Measurements from ENCODE around the gene EMX1. TPM values are rescaled to one million over a fixed set of nuclear protein-coding genes. Genes with fewer than 3 reads are reported as not detected.
A peak's percentile ranks its signal among the peaks of the same experiment; 100 is the strongest.

The EMX1 gene
- total and polyA plus RNA-seq, 5 experiments from 2014 or later: not detected

- ATAC-seq (no peak), DNase-seq (no peak)
- Mint-ChIP-seq H3K9me3 (no peaks in the 10 kb centered on the region), H3K27me3 (no peaks in the 10 kb centered on the region), H3K4me3 (no peak overlapping the region), H3K36me3 (peaks cover 0 to 5% (median 0%) of the 10 kb centered on the region in 3 donors), H3K4me1 (peaks cover 0 to 4% (median 0%) of the 10 kb centered on the region in 4 donors), H3K27ac (peak overlapping the region in 1 of 10 donors; percentile 53)
- POLR2A ChIA-PET: no interaction called here
These were observed 25.6 kb downstream of the EMX1 start for GRCh38 chr2:72942881-72943418.

GRCh38 chr2:72943540-72944395 lies 26.4 kb downstream of the EMX1 start:
- Mint-ChIP-seq H3K27ac (no peak overlapping the region), H3K4me3 (no peak overlapping the region), H3K27me3 (no peaks in the 10 kb centered on the region), H3K4me1 (peaks cover 0 to 7% (median 0%) of the 10 kb centered on the region in 4 donors), H3K9me3 (no peaks in the 10 kb centered on the region), H3K36me3 (peaks cover 0 to 5% (median 0%) of the 10 kb centered on the region in 3 donors)
- ATAC-seq (no peak), DNase-seq (no peak)
- POLR2A ChIA-PET: no interaction called here

GRCh38 chr2:72944804-72945449 lies 27.6 kb downstream of the EMX1 start:
- Mint-ChIP-seq H3K9me3 (no peaks in the 10 kb centered on the region), H3K36me3 (peaks cover 0 to 5% (median 0%) of the 10 kb centered on the region in 3 donors), H3K4me3 (no peak overlapping the region), H3K27me3 (no peaks in the 10 kb centered on the region), H3K4me1 (peaks cover 0 to 9% (median 0%) of the 10 kb centered on the region in 4 donors), H3K27ac (peak overlapping the region in 2 of 10 donors; percentile 45 to 82)
- POLR2A ChIA-PET: no interaction called here
- ATAC-seq (no peak), DNase-seq (no peak)

- Mint-ChIP-seq H3K27ac (peak overlapping the region in 3 of 10 donors; percentile 45 to 82 (median 52)), H3K27me3 (no peaks in the 10 kb centered on the region), H3K4me1 (peaks cover 0 to 7% (median 0%) of the 10 kb centered on the region in 4 donors), H3K9me3 (no peaks in the 10 kb centered on the region), H3K4me3 (no peak overlapping the region), H3K36me3 (peaks cover 0 to 5% (median 0%) of the 10 kb centered on the region in 3 donors)
- POLR2A ChIA-PET: no interaction called here
- ATAC-seq: no peak
- no peak for DNase-seq
These were observed 28.2 kb downstream of the EMX1 start for GRCh38 chr2:72945450-72946019.

- DNase-seq (no peak), ATAC-seq (no peak)
- H3K27me3 Mint-ChIP-seq: no peaks in the 10 kb centered on the region
- H3K36me3 Mint-ChIP-seq: peaks cover 0 to 5% (median 0%) of the 10 kb centered on the region in 3 donors
- POLR2A ChIA-PET: no interaction called here
- H3K9me3 Mint-ChIP-seq: no peaks in the 10 kb centered on the region
- H3K4me3 Mint-ChIP-seq: no peak overlapping the region
- H3K27ac Mint-ChIP-seq: peak overlapping the region in 1 of 10 donors; percentile 30
- H3K4me1 Mint-ChIP-seq: peaks cover 0 to 7% (median under 1%) of the 10 kb centered on the region in 4 donors
These were observed 29.1 kb downstream of the EMX1 start for GRCh38 chr2:72946466-72946865.

- Mint-ChIP-seq H3K27me3 (no peaks in the 10 kb centered on the region), H3K4me1 (peaks cover 3 to 9% (median 6%) of the 10 kb centered on the region in 4 donors), H3K4me3 (no peak overlapping the region), H3K9me3 (no peaks in the 10 kb centered on the region), H3K36me3 (peaks cover 0 to 5% (median 0%) of the 10 kb centered on the region in 3 donors), H3K27ac (no peak overlapping the region)
- POLR2A ChIA-PET: no interaction called here
- DNase-seq (no peak), ATAC-seq (no peak)
These were observed 30.9 kb downstream of the EMX1 start for GRCh38 chr2:72947952-72948830.

GRCh38 chr2:72949045-72949444 lies 31.7 kb downstream of the EMX1 start:
- Mint-ChIP-seq H3K4me3 (no peak overlapping the region), H3K27ac (peak overlapping the region in 1 of 10 donors; percentile 29), H3K4me1 (peaks cover 11 to 17% (median 14%) of the 10 kb centered on the region in 4 donors), H3K36me3 (peaks cover 0 to 5% (median 0%) of the 10 kb centered on the region in 3 donors), H3K9me3 (peaks cover 0 to 2% (median 0%) of the 10 kb centered on the region in 9 donors), H3K27me3 (no peaks in the 10 kb centered on the region)
- POLR2A ChIA-PET: no interaction called here
- ATAC-seq (no peak), DNase-seq (no peak)

GRCh38 chr2:72949642-72950041 lies 32.3 kb downstream of the EMX1 start:
- H3K27me3 Mint-ChIP-seq: no peaks in the 10 kb centered on the region
- H3K4me1 Mint-ChIP-seq: peaks cover 17 to 23% (median 20%) of the 10 kb centered on the region in 4 donors
- peaks cover 0 to 2% (median 0%) of the 10 kb centered on the region in 9 donors for H3K9me3 Mint-ChIP-seq
- no peak overlapping the region for H3K27ac Mint-ChIP-seq
- no peak for DNase-seq
- peaks cover 0 to 5% (median 0%) of the 10 kb centered on the region in 3 donors for H3K36me3 Mint-ChIP-seq
- no peak overlapping the region for H3K4me3 Mint-ChIP-seq
- POLR2A ChIA-PET: no interaction called here
- ATAC-seq: no peak

GRCh38 chr2:72950558-72951255 lies 33.4 kb downstream of the EMX1 start:
- Mint-ChIP-seq H3K9me3 (peaks cover 0 to 2% (median 0%) of the 10 kb centered on the region in 9 donors), H3K4me3 (no peak overlapping the region), H3K27ac (peak overlapping the region in 1 of 10 donors; percentile 79), H3K36me3 (no peaks in the 10 kb centered on the region), H3K4me1 (peaks cover 23 to 32% (median 25%) of the 10 kb centered on the region in 4 donors), H3K27me3 (no peaks in the 10 kb centered on the region)
- no peak for DNase-seq
- POLR2A ChIA-PET: no interaction called here
- ATAC-seq: no peak

- no peak for DNase-seq
- H3K27ac Mint-ChIP-seq: no peak overlapping the region
These were observed 34.2 kb downstream of the EMX1 start for GRCh38 chr2:72951303-72952095.

More at GRCh38 chr2:72951303-72952095, 34.2 kb downstream of the EMX1 start:
- no peaks in the 10 kb centered on the region for H3K36me3 Mint-ChIP-seq
- peaks cover 23 to 32% (median 26%) of the 10 kb centered on the region in 4 donors for H3K4me1 Mint-ChIP-seq
- H3K27me3 Mint-ChIP-seq: no peaks in the 10 kb centered on the region
- no peak for ATAC-seq
- peaks cover 0 to 2% (median 0%) of the 10 kb centered on the region in 9 donors for H3K9me3 Mint-ChIP-seq
- POLR2A ChIA-PET: no interaction called here
- H3K4me3 Mint-ChIP-seq: no peak overlapping the region
